GM19468 (cell line): Measurements from ENCODE around the gene PNLIPRP2.

Experiments
- ATAC-seq: cut with Tn5 transposase; IDR thresholded peaks from one replicate; pipeline ENCODE4 v1.9.1; 2021; ENCODE audit warnings: mild to moderate bottlenecking, moderate library complexity, moderate number of reproducible peaks; ENCODE audit not compliant: unreplicated experiment; ENCODE audit errors: extremely low read depth

The PNLIPRP2 gene

DNA sequence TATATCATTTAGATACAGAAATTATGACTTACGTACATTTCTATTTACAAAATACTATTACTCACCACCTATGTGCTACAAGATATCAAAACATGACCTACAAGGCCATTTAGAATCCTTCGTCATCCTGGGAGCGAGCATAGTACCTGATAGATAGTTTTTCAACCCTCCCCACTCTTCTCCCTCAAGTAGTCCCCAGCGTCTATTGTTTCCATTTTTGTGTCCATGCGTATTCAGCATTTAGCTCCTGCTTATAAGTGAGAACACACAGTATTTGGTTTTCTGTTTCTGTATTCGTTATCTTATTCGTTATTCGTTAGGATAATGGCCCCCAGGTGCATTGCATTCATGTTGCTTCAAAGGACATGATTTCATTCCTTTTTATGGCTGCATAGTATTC lies 28.1 kb downstream of the PNLIPRP2 start:
- ATAC-seq, result no peak

DNA sequence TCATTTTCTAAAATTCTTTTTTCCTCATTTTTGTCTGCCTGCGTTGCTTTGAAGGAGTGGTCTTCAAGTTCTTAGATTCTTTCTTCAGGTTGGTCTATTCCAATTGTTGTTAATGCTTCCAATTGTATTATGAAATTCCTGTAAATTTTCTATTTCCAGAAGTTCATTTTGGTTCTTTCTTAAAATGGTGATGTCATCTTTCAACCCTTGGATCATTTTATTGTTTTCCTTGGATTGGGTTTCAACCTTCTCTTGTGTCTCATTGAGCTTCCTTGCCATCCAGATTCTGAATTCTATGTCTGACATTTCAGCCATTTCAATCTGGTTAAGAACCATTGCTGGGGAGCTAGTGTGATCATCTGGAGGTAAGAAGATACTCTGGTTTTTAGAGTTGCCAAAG lies 33.1 kb downstream of the PNLIPRP2 start:
- no peak for ATAC-seq

DNA sequence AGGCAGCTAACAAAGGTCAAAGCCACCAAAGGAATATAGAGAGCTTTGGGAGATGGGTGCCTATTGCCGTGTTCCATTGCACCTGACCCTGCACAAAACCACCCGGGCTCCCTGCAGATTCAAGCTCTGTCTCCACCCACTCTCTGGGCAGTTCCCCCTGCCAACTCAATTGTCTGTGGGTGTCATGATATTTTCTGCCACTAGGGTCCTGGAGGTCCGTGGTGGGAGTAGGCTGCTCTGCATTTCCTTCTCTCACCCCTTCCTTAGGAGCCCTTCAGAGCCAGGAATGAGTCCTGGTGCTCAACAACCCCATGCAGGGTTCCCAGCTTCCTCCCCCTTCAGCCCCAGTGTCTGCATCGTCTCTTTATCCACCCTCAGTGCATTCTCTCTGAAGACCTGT lies 34.1 kb downstream of the PNLIPRP2 start:
- ATAC-seq, result no peak

DNA sequence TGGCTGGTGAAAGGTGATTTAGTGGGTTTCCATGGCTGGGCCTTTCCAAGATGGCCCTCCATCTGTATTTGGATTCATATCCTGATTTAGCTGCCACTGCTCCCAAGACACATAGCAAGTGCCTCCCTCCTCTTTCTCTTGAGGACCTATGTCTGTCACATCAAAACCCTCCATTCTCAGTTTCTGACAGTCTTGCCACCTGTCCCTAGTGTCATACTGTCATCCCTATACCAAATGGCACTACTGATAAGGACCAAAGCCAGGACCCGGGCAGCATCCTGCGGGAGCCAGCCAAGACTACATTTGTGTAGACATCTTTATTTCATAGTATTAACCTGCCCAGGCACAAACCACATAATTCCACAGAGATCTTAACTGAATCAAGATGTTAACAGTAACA lies 34.8 kb downstream of the PNLIPRP2 start:
- no peak for ATAC-seq

DNA sequence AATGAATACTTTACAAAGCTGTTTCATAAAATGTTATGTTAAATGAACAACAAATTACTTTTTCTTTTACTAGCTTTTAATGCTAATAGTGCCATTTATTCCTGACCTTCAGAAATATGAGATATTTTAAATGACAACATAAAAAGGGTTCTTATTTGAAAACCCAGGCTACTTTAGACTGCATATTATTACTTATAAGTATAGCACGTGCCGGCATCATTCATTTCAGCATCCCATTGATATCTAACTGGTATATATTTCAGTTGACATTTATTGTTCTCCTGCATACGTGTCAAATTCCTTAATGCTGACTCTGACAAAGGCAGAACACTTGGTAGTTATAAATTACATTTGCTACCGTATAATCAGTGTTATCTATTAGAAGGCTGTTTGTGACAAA lies 35.3 kb downstream of the PNLIPRP2 start:
- ATAC-seq, result no peak

DNA sequence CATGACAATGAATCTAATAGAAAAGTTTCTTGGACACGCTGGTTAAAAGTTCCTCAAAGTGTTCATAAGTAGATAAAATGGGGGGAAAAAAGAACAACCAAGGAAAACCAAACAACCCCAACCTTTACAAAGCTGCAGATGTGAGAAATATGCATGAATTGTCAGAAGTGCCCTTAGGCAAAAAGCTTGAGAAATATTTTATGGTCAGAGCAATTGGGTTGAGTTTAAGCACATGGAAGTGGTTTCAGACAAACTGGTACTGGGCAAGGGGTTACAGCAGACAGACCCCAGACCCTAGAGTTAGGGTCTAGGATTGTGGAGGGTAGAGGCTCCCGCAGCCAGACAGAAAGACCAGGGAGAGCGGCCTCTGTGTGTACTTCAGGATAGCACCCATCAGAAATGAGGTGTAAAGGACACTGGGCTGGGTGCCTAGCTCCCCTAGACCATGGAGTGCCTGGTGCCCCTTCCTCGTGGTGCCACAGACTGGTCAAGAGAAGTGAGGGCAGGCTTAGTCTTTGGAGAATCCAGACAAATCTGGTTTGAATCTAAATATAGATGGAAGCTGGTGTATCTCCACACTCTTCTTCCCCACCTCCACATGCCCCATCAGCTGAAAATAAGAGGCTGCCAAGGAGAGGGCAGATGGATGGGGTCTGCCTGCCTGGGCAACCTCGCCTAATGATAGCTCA lies 37.3 kb downstream of the PNLIPRP2 start:
- no peak for ATAC-seq

DNA sequence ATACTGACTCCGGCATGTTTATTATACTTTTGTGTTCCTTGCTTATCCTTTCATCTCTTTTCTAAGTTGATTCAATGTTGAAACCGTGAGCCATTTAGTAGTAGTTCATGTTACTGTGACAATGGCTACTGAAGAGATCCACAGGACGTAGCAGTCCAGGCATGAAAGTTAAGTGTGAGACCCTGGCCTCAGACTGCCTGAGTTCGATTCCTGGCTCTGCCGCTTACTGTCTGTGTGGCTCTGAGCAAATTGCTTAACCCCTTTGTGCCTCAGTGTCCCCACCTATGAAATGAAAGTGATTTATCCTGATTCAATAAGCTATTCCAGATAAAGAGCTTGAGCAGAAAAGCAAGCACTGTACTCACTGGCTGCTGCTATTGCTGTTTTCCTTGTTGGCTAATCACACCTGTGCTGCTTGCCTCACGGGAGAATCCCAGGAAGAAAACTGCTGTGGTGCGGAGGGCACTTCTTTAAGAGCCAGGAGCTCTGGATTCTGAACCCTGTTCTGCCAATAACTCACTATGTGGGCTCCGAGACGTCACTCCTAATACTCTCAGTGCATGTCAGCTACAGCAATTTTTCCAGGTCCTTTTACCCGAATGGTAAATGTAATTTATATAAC lies 38.4 kb downstream of the PNLIPRP2 start:
- no peak for ATAC-seq

DNA sequence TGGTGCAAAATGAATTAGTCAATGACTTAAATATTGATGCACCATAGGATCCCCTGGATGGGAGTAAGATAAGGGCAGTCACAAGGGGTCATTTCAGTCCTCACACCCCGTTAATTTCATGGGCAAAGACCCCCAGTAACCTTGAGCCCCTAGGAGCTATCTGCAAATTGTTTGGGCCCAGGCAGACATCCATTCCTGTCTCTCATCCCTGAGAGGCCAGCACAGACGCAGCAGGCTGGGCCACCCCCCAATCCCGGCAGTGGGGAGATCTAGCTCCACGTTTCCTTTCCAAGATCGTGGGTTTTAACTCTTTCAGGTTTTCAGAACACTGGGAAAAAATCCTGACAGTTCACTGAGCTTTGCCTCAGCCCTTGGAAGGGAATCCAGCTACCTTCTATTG lies 40.1 kb downstream of the PNLIPRP2 start:
- ATAC-seq, result no peak

DNA sequence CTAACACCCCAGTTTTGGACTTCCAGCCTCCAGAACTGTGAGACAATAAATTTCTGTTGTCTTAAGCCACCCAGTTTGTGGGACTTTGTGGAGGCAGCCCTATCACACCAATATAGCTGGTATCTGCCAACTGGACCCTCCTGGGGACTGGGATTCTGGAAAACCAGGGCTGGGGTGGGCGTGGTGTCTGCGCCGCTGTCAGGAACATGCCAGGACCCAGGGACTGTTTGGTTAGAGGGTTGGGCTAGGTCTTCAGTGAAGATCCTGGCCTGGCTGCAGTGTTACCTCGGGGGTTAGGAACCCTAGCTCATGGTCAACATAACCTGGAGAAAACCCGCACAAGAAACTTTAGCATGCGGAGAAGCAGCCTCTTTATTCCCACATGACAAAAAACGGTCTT lies 42.6 kb downstream of the PNLIPRP2 start:
- ATAC-seq, result no peak

DNA sequence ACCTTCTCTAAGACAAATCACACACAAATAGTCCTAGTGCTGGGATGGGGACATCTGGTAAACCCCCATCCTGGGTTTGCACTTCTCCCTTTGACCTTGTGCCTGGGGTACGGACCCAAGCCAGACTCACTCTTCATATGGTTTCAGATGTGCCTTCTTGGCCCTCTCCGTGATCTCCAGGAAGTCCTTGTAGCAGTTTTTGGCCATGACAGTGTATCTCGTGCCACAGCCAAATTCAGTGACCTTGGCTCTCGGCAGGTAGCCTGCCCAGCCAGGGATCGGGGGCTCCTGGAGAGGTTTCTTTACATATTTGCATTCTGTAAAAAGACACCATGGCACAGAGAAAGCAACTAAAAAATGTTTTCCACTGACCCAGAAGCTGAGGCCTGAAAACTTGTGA lies 43.9 kb downstream of the PNLIPRP2 start:
- no peak for ATAC-seq

DNA sequence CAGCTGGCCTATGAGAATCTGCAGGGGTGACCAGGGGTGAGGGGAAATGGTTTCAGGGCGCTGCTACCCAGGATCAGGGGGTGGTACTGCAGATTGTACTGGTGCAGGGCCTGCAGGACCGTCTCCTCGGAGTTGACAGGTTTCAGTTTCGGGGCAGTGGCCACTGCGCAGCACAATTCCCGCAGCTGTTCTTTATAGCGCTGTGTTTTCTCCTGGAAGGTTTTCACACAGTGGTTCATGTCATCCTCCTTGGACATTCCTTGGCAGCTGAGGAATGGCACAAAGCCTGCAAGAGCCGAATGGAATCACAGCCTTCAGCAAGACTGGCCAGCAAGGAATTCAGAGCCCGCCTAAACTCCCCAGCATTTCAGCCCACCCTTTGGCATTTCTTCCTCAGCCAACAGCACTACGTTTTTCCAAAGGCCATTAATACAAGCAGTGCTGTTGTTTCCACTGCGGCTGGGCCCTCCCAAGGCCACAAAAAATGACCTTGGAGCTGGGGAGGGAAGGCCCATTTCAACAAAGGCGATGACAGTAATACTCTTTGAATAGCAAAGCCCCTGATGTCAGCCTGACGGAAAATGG lies 44.9 kb downstream of the PNLIPRP2 start:
- no peak for ATAC-seq

DNA sequence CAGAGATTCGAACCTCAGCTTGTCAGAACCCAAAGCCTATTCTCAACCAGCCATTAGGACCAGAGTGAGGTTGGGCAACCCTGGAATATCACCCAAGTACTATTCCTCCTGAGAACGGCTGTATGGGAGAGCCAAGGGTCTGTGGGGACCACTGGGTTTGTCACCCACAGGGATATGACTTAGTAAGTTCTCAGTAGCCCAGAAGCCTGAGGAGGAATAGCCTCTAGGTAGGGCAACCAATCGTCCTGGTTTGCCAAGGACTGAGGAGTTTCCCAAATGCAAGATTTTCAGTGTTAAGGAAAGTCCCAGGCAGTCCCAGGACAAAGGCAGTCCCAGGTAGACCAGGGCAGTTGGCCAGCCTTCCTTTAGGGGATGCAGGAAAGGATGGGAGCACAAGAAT lies 46.7 kb downstream of the PNLIPRP2 start:
- no peak for ATAC-seq

DNA sequence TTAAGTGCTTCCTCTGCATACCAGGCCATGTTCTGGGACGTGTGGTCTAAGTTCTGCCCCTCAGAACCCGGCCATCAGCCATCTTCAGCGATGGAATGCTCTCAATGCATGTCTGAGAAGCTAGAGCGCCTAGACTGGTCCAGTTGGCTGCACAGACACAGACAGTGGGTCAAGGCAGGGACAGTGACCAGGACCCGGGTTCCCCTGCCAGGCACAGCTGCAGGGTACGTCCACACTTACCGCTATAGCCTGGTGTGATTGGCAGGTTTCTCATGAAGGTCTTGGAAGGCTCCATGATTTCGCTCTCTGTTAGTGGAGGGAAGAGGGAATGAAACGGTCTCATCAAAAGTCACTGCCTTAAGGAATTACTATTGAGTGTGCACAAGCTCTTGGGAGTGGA lies 47.3 kb downstream of the PNLIPRP2 start:
- no peak for ATAC-seq

DNA sequence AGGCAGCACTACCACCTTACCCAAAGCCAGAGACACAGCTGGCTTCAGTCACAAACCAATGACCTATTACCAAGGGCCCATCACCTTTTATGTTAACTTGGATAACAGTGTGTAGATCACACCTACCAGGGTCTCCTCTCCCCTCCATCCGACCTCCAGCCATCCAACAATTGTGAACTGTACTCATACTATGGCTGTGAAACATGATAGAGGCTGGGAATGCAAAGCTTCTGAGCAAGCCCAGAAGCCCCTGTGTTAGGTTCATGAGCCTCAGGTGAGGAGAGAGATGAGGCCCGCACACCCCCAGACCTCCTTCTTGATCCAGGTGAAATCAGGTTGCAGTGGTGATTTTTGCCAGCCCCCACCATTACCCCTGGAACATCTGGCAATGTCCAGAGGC lies 47.7 kb downstream of the PNLIPRP2 start:
- no peak for ATAC-seq

DNA sequence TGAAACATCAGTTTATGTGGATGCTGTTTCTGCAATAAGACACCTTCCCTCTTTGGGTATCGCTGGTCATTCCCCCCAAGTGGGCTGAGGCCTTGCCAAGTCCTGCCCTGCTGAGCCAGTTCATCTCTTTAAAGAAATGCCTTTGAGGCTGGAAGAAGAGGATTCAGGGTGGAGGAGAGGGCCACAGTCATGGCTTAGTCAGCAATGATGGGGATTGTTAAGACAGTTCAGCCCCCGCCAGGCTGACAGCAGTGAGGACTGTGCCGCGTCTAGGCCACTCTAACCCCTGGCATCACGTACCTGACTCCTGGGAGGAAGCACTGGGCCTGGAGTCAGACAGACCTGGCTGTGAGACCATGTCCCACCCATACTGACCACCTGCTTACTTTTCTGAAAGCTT lies 48.3 kb downstream of the PNLIPRP2 start:
- ATAC-seq, result no peak

DNA sequence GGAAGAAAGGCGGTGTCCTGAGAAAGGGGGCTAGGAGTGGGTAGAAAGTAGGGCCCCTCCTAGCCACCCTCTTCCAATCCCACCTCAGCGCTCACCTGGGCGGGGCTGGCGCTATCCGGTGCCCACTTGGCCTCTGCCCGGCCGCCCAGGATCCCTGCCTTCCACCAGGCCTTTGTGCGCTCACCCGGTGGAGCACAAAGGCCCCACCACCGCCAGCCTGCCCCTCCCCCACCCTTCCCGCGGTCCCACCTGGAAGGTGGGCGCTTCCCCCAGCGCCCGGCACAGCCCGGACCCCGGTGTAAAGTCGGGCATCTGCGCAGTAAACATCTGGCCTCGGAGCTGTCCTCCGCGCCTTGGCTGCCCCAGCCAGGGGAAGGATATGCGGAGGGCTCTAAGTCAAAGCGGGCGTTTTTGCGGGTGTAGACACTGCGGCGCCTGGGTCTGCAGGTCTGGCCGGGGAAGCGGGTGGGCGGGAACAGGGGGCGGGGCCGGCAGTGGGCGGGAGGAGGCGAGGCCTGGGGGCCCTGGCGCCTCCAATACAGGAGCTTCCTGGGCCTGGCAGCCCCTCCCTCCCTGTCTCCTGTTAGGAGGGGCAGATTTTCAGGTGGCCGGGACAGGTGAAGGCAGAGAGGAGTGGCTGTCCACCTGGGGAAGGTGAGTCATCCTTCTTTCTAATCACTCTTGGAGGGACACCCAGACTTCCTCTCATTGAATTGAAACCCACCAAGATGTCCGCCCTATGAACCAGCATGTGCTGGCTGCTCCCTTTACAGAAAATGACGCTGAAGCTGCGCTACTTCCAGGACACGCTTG lies 49.3 kb downstream of the PNLIPRP2 start:
- ATAC-seq, result no peak

DNA sequence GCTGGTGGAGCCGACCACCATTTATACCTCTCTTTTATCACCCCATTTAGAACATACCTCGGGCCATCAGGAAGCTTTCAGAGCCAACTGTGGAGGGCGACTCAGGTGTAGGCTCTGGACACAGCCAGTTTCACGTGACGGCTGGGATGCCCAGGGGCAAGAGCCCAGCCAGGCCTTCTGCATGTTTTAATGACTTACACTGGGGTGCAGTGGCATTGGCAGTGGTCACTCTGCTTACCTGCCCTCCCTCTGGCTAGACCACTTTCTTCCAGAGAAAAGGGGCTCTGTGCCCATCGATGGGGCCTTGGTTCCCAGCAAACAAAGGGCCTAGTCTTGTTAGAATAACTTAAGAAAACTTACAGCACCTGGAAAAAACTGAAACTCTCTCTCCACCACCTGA lies 50.0 kb downstream of the PNLIPRP2 start:
- no peak for ATAC-seq

DNA sequence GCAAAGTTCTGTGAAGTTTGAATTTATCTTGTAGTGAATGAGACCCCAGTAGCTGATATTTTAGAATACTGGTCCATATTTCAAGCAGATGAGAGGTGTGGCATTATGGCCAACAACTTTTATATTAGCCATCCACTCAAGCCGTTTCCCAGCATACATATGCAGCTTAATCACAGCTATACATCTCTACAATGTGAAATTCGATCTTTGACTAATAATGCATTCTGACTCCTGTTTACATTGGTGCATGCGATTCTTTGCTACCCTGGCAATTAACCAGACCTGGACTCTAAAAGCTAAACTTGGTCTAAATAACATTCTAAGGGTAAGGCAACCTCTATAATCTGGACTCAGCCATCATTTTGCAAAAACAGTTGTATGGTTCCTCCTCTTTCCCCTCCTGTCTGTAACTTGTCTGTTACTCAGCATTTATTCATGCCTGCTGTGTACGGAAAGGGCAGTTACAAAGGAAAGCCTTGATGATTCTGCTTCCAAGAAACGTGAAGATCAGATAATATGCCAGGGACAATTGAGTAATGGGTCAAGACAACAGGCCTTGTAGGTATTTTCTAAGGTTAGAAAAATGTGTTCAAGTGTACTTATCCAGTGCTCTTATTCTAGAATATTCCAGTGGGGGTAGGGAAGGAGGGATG lies 50.6 kb downstream of the PNLIPRP2 start:
- no peak for ATAC-seq

DNA sequence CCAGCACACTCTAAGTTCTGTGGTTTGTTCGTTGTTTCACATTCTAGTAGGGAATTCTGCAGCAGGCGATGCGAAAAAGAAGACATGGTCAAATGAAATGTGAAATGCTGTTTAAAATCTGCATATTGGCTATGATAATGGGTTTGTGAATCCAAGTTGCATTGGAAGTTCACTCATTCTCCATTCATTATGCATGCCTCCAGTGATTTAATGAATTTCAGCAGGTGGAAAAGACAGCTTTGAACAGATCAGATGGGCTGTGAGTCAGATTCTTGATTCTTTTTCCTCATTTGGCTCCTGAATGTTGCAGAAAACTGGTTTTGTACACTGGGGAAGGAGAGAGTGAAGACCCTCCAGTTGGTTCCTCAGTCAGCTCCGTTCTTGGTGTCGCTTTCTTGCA lies 52.1 kb downstream of the PNLIPRP2 start:
- no peak for ATAC-seq

DNA sequence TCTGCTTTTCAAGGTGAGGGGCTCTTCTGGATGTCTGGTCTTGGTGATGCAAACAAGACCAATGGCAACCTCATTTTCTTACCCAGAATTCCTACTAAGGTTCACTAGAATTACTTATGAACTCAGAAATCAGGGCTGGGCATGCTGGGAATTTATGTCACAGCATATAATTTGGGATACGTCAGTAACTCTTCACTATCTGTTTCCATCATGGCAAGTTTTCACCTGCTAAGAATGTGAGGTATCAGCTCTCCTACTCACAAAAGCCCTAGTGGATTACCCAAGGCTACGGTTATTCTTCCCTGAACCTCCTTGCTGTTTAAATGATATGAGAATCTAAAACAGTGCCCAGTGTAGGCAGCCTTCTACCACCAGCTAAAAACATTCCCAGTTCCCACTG lies 53.1 kb downstream of the PNLIPRP2 start:
- no peak for ATAC-seq
